ENCODE data around the gene PRICKLE4.
"Not testable (repeated sequence)": the region's sequence is repeated elsewhere in the genome, so short reads cannot be mapped to it uniquely, and the experiment has no call there.

Gene PRICKLE4

DNA sequence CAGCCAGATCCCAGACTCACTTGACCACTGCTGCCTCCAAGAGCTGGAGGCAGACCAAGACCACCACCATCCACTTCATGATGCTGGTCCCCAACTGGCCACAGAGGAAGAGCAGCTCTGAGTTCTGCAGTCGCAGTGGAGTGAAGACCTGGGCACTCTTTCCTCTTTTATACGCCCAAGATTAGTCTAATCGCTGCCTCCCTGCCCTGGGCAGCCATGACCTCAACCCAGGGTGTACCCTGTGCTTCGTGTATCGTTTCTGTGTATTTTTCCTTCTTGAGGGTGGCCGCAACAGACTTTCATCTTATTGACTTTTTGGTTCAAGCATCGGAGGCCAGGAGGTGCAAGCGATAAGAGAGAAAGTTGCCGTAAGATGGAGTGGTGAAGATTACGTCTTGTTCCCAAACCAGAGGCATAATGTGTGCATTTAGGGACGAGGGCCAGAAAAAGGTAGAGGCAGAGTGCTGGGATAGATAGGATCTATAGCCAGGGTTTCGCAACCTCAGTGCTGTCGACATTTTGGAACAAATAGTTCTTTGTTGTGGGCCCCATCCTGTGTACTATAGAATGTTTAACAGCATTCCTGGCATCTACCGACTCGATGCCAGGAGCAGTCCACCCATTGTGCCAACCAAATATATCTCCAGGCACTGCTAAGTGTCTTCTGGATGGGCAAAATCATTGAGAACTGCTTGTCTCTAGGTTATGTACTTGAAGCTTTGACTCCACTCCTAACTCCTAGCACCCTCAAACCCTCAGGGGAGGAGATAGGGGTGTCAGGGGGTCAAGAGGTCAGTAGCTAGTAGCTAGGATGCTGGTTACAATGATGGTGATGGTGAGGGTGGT lies 33.1 kb upstream of the PRICKLE4 start, which contains the start of gene PGC:
PGC (minus strand) TSS at position 142 of the 846 bp plus-strand sequence; CDS start at position 79, 63 bp downstream.
- FAIRE-seq: no peak

DNA sequence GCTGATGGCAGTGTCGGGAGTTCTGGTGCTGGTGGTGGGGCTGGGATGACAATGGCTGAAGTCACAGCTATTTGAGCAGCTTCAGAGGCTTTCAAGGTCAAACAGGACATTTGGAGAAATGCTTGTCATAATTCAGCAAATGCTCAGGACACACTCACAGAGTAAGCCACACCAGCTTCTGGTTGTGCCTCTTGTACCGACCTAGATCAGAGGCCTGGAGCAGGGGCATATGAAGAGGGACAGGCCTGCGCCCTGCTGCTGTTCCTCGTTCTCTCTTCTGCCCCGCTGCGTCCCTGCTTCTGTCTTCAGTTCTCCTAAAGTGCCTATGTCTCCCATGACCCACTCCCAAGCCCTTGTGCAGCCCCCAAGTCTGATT lies 32.5 kb upstream of the PRICKLE4 start:
- FAIRE-seq: no peak

DNA sequence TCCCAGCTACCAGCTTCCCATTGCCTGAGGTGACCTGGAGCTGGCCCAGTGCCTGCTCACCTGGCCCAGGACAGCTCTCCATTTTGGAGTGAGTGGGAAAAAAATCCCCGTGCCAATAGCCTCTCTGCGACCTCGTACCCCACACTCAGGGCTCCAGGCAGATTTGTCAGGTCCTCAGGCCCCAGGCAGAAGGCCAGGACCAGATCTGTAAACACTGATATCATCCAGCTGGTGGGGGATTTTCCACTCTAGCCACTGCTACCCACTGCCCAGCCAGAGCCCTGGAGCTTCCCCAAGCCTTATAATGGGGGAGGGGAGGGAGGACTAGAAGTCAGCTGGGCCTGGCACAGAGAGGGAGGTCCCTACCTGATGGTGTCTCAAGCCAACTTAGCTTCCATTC lies 32.0 kb upstream of the PRICKLE4 start:
- no peak for FAIRE-seq

- no peak for FAIRE-seq
These were observed 30.2 kb upstream of the PRICKLE4 start for GRCh38 chr6:41750374-41750773.

GRCh38 chr6:41755895-41756294 lies 24.7 kb upstream of the PRICKLE4 start:
- FAIRE-seq: no peak

DNA sequence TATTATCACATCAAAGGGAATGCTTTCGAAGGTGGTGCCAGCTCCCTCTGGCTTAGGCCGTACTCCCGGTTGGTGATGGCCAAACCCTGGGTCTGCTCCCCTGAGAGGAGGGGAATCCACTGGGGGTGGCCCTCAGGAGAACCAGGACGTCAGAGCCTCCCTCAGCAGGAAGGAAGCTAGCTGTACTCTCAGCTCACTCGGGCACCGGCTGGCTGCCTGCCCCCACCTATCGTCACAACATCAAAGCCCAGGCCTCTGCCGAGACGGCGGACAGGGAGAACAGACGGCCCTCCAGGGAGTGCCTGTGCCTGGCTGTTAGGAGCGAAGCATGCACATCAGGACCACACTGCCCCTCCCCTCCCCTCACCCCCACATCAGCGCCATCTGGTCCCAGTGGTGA lies 24.2 kb upstream of the PRICKLE4 start:
- FAIRE-seq: no peak

DNA sequence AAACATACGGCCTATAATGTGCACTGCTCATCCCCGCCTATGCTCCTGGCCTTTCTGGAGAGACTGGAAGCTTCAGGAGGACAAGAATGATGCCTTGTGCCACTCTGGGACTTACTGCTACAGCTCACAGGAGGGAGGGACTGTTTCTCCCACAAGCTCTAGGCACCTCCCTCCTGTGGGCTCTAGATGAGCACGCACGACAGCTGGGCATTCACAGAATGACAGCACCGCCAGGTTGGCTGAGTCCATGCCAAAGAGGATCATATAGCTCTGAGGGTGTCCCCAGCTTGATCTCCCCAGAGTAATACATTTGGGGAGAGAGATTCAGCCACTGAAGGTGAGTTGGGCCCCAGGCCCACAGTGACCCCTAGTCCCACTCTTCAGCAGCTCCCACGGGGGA lies 23.3 kb upstream of the PRICKLE4 start:
- FAIRE-seq: no peak

DNA sequence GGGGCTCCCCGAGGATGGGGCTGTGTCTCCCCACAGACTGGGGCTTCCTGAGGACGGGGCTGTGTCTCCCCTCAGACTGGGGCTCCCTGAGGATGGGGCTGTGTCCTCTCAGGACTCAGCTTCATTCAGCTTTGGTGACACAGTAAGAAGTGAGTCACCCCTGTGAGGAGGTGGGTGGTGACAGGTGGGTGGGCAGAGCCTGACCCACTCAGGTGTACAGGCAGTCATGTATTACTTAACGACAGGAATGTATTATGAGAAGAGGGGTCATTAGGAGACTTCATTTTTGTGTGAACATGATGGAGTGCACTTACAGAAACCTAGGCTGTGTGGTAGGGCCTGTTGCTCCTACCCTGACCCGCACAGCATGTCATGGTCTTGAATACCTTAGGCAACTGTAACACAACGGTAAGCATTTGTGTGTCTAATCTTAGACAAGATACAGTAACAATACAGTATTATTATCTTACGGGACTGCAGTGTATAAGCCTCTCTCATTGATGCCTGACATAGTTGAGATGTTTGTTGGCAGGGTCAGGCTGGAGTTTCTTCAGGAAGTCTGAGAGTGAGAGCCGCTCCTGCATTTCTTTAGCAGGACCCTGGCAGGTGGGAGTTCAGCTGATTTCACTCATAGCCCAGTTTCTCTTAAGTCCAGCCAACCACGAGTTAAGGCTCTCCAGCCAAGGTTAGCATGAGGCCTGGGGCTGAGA lies 22.5 kb upstream of the PRICKLE4 start:
- FAIRE-seq: no peak

- no peak for FAIRE-seq
These were observed 21.9 kb upstream of the PRICKLE4 start for GRCh38 chr6:41758641-41759035.

DNA sequence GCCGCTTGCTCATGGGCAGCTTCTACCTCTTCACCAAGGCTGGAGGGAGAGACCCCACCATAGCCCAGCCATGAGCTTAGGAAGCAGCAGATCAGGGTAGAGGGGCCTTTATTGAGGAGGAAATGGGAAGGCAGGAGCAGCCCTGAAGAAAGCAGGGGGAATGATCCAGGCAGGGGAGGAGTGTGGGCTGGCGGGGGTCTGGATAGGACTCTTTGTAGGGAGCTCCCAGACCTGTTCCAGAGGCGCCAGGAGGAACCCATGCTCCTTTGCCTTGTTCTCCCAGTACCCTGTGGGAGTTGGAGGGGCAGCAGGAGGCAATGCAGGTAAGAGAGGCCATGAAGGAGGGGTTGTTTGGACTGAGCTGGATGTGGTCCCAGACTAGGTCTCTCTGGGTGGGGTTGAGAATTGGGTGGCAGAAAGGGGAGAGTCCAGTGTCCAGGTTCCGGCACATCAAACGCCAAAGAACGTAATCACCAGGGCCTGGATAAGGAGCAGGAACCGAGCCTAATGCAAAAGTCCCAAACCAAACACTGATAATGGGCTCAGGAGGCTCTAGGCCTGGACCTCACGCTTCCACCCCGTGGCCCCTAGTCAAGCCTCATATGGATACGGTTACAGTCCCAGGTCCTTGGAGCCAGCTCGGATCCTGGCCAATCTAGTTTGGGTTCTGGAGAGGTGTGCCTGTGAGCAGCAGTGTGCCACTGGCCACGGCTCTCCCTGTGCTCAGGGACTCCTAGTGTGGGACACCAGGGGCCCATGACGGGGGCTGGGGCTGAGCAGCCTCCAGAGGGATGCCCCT lies 21.3 kb upstream of the PRICKLE4 start:
- no peak for FAIRE-seq

DNA sequence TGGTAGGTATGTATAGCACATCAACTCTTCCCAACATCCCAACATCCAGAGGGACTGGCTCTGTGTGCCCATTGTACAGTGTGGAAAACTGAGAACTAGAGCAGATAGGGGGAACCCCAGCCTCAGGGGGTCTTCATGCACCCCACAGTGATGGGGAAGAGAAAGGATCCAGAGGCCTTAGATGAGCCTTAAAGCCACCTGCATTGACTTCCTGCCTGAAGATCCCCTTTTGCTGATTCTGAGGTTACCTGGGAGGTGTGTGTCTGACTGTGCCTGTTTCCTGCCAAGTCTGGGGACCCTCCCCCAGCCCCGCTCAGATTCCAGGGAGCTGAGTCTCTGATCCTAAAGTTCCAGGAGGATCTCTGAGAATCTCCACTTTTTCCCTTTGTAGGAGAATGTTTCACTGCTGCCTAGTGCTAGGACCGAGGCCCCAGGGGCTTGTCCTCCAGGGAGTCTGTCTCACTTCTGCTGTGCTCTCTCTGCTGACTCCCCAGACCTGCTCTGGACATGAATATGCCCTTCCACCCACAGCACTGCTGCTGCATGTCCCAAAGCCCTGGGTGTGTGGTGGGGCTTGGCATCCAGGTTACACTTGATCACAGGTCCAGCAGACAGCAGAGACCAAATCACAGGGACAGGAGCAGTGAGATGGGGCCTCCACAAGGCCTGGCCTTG lies 20.5 kb upstream of the PRICKLE4 start:
- FAIRE-seq: no peak

DNA sequence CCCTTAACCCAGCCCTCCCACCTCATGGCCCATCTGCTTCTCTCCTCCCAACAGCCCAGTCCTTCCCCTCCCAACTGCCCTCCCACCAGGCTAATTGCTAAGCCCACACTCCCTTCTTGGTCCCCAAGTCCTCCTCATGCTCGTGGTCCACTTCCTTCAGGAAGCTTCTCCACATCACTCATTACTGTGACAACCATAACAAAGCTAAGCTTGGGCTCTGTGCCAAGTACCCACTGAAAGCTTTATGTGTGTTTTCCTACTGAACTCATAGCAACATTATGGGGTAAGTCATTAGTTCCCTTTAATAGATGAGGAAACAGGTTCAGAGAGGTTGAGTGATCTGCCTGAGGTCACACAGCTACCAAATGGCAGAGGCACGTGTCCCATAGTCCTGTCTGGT lies 17.1 kb upstream of the PRICKLE4 start:
- no peak for FAIRE-seq

- FAIRE-seq: not testable (repeated sequence)
These were observed 14.4 kb upstream of the PRICKLE4 start for GRCh38 chr6:41766043-41766664.

DNA sequence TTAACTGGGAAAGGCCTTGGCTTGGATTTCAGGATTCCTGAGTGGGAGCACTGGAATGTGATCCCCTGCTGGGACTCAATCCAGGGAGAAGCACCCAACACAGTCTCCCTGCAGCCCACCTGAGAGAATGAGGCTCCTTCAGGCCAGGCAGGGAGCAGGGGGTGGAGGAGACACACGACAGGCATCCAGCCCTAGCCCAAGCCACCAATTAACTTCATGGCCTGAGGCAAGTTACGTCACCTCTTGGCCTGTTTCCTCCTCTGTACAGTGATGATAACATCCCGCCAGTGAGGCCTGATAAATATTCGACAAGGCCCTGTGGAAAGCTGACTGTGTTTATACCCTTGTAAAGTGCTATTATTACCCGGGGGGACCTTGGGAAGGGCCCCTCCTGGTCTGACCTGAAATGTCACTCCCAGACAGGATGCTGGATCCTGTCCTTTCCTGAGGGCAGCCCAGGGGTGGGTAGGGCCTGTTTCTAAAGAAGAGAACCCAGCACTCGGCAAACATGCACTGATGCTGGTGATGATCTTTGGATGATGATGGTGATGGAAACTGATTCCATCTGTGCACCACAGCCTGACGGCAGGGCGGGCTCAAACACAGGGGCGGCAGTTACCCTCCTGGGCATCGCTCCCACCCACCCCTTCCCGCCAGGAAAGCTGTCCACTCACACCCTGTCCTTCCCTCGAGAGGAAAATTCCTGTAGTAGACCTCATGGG lies 13.3 kb upstream of the PRICKLE4 start:
- no peak for FAIRE-seq

DNA sequence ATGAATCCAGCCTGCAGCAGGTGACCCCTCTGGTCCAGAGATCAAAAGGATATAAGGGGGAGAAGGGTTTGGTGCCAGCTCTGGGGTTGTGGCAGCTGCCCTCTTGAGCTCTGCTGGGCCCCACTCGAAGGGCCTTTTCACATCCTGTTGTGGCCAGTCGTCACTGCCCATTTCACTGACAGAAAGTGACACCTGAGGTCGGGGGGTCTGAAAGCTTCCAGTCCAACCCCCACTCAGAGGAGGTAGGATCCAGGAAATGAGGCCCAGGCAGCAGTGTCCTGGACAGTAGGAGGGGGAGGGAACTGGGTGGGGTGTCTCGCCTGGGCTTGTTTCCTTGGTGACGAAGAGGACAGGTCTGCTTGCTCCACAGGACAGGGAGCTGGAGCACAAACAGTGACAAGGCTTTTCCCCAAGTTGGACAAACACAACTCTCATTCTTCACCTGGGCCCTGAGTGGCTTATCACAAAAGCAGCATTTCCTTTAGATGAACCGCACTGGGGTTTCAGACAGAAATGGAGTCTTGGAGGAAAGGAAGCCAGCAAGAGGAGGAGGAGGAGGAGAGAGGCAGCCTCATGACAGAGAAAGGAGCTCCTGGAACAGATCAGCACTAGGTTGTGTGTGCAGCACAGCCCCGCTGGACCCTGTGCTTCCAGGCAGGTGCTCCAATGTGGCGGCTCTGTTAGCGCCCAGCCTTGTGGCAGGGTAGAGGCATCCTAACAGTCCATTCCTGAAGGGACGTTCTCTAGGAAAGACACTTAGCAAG lies 11.9 kb upstream of the PRICKLE4 start:
- FAIRE-seq: no peak

- no peak for FAIRE-seq
These were observed 11.2 kb upstream of the PRICKLE4 start for GRCh38 chr6:41769376-41769775.

DNA sequence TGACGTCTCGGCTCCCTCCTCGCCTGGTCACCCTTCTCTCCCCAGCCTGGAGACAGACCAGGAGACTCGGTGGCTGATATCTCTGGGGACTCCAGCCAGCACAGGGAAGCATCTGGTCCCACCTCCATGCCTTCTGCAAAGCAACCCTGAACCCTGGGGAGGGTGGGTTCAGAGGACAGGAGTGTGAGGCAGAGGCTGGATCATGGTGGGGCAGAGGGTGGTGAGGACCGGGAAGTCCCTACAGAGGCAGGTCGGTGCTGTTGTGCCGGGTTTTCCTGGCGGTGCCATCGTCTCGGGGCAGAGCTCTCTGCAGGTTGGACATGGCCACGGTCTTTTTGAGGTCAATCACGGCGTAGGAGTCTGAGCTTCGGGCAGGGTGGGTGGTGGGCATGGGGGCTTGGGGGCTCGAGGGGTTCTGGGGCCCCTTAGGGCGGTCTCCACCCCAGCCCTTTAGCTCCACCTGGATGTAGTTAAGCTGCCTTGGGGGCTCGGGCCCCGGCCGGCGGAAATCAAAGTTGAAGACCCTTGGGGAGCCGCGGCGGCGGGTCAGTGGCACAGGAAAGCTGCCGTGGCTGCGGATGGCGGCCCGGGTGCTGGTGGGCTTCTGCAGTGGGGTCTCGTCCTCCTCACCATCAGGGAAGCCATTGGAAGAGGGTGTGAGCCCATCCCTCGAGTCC lies 10.1 kb upstream of the PRICKLE4 start:
- no peak for FAIRE-seq

- no peak for FAIRE-seq
These were observed 9.3 kb upstream of the PRICKLE4 start for GRCh38 chr6:41771058-41771983.

GRCh38 chr6:41774841-41775240 lies 5.7 kb upstream of the PRICKLE4 start:
- no peak for FAIRE-seq
